SHP77 treated with DMSO at 0.1 percent for 48 hours (cell line): ENCODE data around the gene LRP5.
A peak's percentile ranks its signal among the peaks of the same experiment; 100 is the strongest.
"Not testable (repeated sequence)": the region's sequence is repeated elsewhere in the genome, so short reads cannot be mapped to it uniquely, and the experiment has no call there.

Source experiments
- DNase-seq: peaks from one replicate; lab custom pipeline; 2025; lab: John Stamatoyannopoulos, UW

LRP5 gene

GRCh38 chr11:68469122-68469521, 156.7 kb downstream of the LRP5 start:
- DNase-seq: no peak

GRCh38 chr11:68469642-68470041, 157.3 kb downstream of the LRP5 start:
- DNase-seq: no peak

- peak; percentile 76 for DNase-seq
Observed at GRCh38 chr11:68470304-68470811, 158.0 kb downstream of the LRP5 start.

- no peak for DNase-seq
Observed at GRCh38 chr11:68471360-68472340, 159.3 kb downstream of the LRP5 start.

GRCh38 chr11:68472778-68473177, 160.4 kb downstream of the LRP5 start:
- DNase-seq: no peak

- DNase-seq: no peak
Observed at GRCh38 chr11:68473693-68474092, 161.3 kb downstream of the LRP5 start.

GRCh38 chr11:68475626-68476025, 163.2 kb downstream of the LRP5 start:
- not testable (repeated sequence) for DNase-seq

GRCh38 chr11:68479390-68479789, 167.0 kb downstream of the LRP5 start:
- DNase-seq: no peak

GRCh38 chr11:68480193-68480592, 167.8 kb downstream of the LRP5 start:
- DNase-seq: no peak

- DNase-seq: no peak
Observed at GRCh38 chr11:68480852-68481510, 168.6 kb downstream of the LRP5 start.

- no peak for DNase-seq
Observed at GRCh38 chr11:68481579-68482240, 169.3 kb downstream of the LRP5 start.

GRCh38 chr11:68488623-68489022, 176.2 kb downstream of the LRP5 start:
- DNase-seq: no peak

- DNase-seq: no peak
Observed at GRCh38 chr11:68495220-68495729, 182.9 kb downstream of the LRP5 start.

- no peak for DNase-seq
Observed at GRCh38 chr11:68495872-68496271, 183.5 kb downstream of the LRP5 start.

GRCh38 chr11:68497761-68498160, 185.4 kb downstream of the LRP5 start:
- no peak for DNase-seq

- no peak for DNase-seq
Observed at GRCh38 chr11:68498321-68498720, 185.9 kb downstream of the LRP5 start.
